HG02610 (cell line): ENCODE data around the gene QDPR.

Experiments
- ATAC-seq: cut with Tn5 transposase; IDR thresholded peaks from one replicate; pipeline ENCODE4 v1.9.1; 2021; ENCODE audit warnings: mild to moderate bottlenecking, moderate library complexity; ENCODE audit not compliant: unreplicated experiment

Gene QDPR

GRCh38 chr4:17436750-17437090 lies 75.2 kb downstream of the QDPR start:
- ATAC-seq, result no peak
